Measurements from ENCODE around the gene C7orf33. TPM values are rescaled to one million over a fixed set of nuclear protein-coding genes. Genes with fewer than 3 reads are reported as not detected.
"Not testable (repeated sequence)": the region's sequence is repeated elsewhere in the genome, so short reads cannot be mapped to it uniquely, and the experiment has no call there.

The C7orf33 gene
- total RNA-seq, 1 experiment from 2014 or later, result not detected

DNA sequence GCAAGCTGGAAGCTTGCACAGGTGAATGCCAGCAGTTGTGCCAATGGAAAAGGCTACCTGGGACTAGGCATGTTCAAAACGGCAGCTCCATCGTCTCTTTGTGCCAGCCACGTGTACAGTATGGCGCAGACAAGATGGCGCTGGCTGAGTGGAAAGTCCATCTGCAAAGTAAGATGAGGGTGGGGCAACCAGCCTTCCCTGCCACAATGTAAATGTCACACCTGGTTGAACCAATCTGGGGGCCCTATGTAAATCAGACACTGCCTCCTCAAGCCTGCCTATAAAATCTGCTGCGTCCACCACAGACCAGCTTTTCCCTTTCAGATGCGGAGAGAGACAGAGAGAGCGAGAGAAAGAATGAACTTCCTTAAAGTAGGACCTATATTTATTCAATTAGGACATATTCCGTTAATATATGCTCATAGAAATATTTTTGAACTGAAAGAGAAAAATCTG is 18.5 kb upstream of the C7orf33 start:
- no peak for ATAC-seq
- ChIA-PET CTCF (no interaction called here), POLR2A (no interaction called here)
- TF ChIP-seq, protein P1, sequence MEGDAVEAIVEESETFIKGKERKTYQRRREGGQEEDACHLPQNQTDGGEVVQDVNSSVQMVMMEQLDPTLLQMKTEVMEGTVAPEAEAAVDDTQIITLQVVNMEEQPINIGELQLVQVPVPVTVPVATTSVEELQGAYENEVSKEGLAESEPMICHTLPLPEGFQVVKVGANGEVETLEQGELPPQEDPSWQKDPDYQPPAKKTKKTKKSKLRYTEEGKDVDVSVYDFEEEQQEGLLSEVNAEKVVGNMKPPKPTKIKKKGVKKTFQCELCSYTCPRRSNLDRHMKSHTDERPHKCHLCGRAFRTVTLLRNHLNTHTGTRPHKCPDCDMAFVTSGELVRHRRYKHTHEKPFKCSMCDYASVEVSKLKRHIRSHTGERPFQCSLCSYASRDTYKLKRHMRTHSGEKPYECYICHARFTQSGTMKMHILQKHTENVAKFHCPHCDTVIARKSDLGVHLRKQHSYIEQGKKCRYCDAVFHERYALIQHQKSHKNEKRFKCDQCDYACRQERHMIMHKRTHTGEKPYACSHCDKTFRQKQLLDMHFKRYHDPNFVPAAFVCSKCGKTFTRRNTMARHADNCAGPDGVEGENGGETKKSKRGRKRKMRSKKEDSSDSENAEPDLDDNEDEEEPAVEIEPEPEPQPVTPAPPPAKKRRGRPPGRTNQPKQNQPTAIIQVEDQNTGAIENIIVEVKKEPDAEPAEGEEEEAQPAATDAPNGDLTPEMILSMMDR (IDR thresholded peaks at IDR 0.05), result no peak
- no peak for DNase-seq (ENCODE audit: low read depth, low spot score)
- in situ Hi-C loops (cut with HindIII; ENCODE audit: low pct_unique_long_range_greater_than_20kb, low sequenced_read_pairs) (loop anchor here (10.0 kb wide), 1 partner anchor 53 kb away; no protein-coding TSS in a partner anchor), intact Hi-C loops (cut with micrococcal nuclease; ENCODE audit: unreplicated experiment) (no loop called here)
- Histone ChIP-seq H3K4me3 (ENCODE audit: low read depth in 2 of 2, low read length in 2 of 2) (no peak overlapping the region), H3K27me3 (ENCODE audit: control insufficient read depth, insufficient read depth, low read length) (no peaks in the 10 kb centered on the region), H3K4me1 (ENCODE audit: control insufficient read depth, insufficient read depth, low read length) (no peaks in the 10 kb centered on the region), H3K27ac (ENCODE audit: low read length) (no peak overlapping the region), H3K36me3 (ENCODE audit: control insufficient read depth, insufficient read depth, low read length) (no peaks in the 10 kb centered on the region), H3K9me3 (ENCODE audit: control insufficient read depth, insufficient read depth, low read depth, low read length) (no peaks in the 10 kb centered on the region)
- BruUV-seq (replicated peaks), result no TSS peak

DNA sequence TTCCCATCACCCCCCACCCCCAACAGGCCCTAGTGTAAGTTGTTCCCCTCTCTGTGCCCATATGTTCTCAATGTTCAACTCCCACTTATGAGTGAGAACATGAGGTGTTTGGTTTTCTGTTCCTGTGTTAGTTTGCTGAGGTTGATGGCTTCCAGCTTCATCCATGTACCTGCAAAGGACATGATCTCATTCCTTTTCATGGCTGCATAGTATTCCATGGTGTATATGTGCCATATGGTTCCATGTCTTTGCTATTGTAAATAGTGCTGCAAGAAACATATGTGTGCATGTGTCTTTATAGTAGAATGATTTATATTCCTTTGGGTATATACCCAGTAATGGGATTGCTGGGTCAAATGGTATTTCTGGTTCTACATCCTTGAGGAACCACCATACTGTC is 17.0 kb upstream of the C7orf33 start:
- H3K27me3 ChIP-seq (ENCODE audit: control insufficient read depth, insufficient read depth, low read length); H3K9me3 ChIP-seq (ENCODE audit: control insufficient read depth, insufficient read depth, low read depth, low read length); BruUV-seq (replicated peaks); H3K36me3 ChIP-seq (ENCODE audit: control insufficient read depth, insufficient read depth, low read length); CTCF ChIA-PET; ATAC-seq; H3K4me3 ChIP-seq (ENCODE audit: low read depth in 2 of 2, low read length in 2 of 2); H3K27ac ChIP-seq (ENCODE audit: low read length); DNase-seq (ENCODE audit: low read depth, low spot score); POLR2A ChIA-PET; H3K4me1 ChIP-seq (ENCODE audit: control insufficient read depth, insufficient read depth, low read length); intact Hi-C loops (cut with micrococcal nuclease; ENCODE audit: unreplicated experiment): not testable (repeated sequence)
- in situ Hi-C loops (cut with HindIII; ENCODE audit: low pct_unique_long_range_greater_than_20kb, low sequenced_read_pairs), result loop anchor here (10.0 kb wide), 1 partner anchor 51 kb away; no protein-coding TSS in a partner anchor

DNA sequence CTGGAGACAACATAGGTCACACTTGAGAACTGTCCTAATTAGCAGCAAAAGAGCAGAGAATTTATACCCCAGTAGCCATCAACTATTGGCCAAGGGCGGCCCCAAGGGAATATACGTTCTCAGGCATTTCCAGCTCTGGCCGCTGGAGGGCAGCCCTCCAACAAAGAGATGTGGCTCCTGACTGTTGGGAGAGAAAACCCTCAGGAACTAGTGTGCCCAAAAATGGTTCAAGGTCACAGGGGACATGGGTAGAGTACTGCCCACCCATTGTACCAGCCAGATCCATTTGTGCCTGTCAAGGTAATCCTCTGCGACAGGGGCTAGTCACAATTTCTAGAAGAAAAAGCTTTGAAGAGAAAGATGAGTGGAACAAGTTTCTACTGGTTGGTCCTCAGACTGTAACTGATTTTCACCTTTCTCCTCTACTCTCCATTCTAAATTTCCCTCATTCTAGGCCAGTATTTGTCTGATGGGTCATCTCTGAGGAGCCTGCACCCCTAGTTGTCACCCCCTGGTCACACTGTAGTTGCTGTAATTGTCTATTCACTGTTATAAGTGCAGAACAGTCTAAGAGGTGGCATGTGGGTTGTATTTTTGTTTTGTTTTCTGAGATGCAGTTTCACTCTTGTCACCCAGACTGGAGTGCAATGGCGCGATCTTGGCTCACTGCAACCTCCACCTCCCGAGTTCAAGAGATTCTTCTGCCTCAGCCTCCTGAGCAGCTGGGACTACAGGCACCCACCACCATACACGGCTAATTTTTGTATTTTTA is 14.7 kb upstream of the C7orf33 start:
- ChIA-PET POLR2A (interaction anchor here (0.7 kb wide), 1 partner anchor 240 kb away, joined by 3 read pairs; no protein-coding TSS in a partner anchor), CTCF (interaction anchor here (0.8 to 1.5 kb wide), 2 partner anchors 11 to 387 kb away, joined by 3 to 6 read pairs; no protein-coding TSS in a partner anchor)
- peak; percentile 95 for ATAC-seq
- H3K36me3 ChIP-seq (ENCODE audit: control insufficient read depth, insufficient read depth, low read length), result no peaks in the 10 kb centered on the region
- in situ Hi-C loops (cut with HindIII; ENCODE audit: low pct_unique_long_range_greater_than_20kb, low sequenced_read_pairs), result loop anchor here (10.0 kb wide), 1 partner anchor 49 kb away; no protein-coding TSS in a partner anchor
- H3K27ac ChIP-seq (ENCODE audit: low read length), result no peak overlapping the region
- DNase-seq (ENCODE audit: low read depth, low spot score), result peak; percentile 50
- BruUV-seq (replicated peaks), result no TSS peak
- H3K9me3 ChIP-seq (ENCODE audit: control insufficient read depth, insufficient read depth, low read depth, low read length), result no peaks in the 10 kb centered on the region
- no peaks in the 10 kb centered on the region for H3K27me3 ChIP-seq (ENCODE audit: control insufficient read depth, insufficient read depth, low read length)
- TF ChIP-seq, protein P2, sequence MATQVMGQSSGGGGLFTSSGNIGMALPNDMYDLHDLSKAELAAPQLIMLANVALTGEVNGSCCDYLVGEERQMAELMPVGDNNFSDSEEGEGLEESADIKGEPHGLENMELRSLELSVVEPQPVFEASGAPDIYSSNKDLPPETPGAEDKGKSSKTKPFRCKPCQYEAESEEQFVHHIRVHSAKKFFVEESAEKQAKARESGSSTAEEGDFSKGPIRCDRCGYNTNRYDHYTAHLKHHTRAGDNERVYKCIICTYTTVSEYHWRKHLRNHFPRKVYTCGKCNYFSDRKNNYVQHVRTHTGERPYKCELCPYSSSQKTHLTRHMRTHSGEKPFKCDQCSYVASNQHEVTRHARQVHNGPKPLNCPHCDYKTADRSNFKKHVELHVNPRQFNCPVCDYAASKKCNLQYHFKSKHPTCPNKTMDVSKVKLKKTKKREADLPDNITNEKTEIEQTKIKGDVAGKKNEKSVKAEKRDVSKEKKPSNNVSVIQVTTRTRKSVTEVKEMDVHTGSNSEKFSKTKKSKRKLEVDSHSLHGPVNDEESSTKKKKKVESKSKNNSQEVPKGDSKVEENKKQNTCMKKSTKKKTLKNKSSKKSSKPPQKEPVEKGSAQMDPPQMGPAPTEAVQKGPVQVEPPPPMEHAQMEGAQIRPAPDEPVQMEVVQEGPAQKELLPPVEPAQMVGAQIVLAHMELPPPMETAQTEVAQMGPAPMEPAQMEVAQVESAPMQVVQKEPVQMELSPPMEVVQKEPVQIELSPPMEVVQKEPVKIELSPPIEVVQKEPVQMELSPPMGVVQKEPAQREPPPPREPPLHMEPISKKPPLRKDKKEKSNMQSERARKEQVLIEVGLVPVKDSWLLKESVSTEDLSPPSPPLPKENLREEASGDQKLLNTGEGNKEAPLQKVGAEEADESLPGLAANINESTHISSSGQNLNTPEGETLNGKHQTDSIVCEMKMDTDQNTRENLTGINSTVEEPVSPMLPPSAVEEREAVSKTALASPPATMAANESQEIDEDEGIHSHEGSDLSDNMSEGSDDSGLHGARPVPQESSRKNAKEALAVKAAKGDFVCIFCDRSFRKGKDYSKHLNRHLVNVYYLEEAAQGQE (IDR thresholded peaks at IDR 0.05; ENCODE audit: insufficient read depth in 1 of 2, low read depth in 2 of 2, low read length in 1 of 2), result no peak
- TF ChIP-seq SIN3A (IDR thresholded peaks at IDR 0.05; ENCODE audit: borderline replicate concordance, insufficient read depth, low read depth, low read length) (no peak), POLR2AphosphoS5 (IDR thresholded peaks at IDR 0.05; ENCODE audit: low read depth, low read length) (no peak), TCF7L2 (IDR thresholded peaks at IDR 0.05; ENCODE audit: low read depth, low read length) (no peak)
- TF ChIP-seq, protein P1 (IDR thresholded peaks at IDR 0.05), result peak; percentile 94
- intact Hi-C loops (cut with micrococcal nuclease; ENCODE audit: unreplicated experiment), result loop anchor here (1.0 kb wide), 1 partner anchor 386 kb away; no protein-coding TSS in a partner anchor
- no peak overlapping the region for H3K4me3 ChIP-seq (ENCODE audit: low read depth in 2 of 2, low read length in 2 of 2)
- no peaks in the 10 kb centered on the region for H3K4me1 ChIP-seq (ENCODE audit: control insufficient read depth, insufficient read depth, low read length)

All from Panc1 (cell line).